Activated CD8-positive, alpha-beta memory T cell treated with anti-CD3 and anti-CD28 coated beads for 48 hours (primary cell): ENCODE results near the gene KIAA1958.
"Not testable (repeated sequence)": the region's sequence is repeated elsewhere in the genome, so short reads cannot be mapped to it uniquely, and the experiment has no call there.

ENCODE experiments used
- DNase-seq, 3 experiments: peaks; one replicate each; pipeline ENCODE4 v3.0.0-alpha.2; 2020; ENCODE audit warnings: low read depth in 2 of 3, low spot score in 2 of 3

The KIAA1958 gene

GRCh38 chr9:112655668-112656067, 169.0 kb downstream of the KIAA1958 start:
- DNase-seq = no peak

GRCh38 chr9:112659906-112660305, 173.3 kb downstream of the KIAA1958 start:
- no peak for DNase-seq

GRCh38 chr9:112663681-112664080, 177.1 kb downstream of the KIAA1958 start:
- no peak for DNase-seq

GRCh38 chr9:112664531-112664930, 177.9 kb downstream of the KIAA1958 start:
- DNase-seq = no peak

GRCh38 chr9:112665347-112665746, 178.7 kb downstream of the KIAA1958 start:
- DNase-seq = no peak

GRCh38 chr9:112669326-112669725, 182.7 kb downstream of the KIAA1958 start:
- no peak for DNase-seq

- no peak for DNase-seq
Observed at GRCh38 chr9:112670991-112671625, 184.5 kb downstream of the KIAA1958 start.

- DNase-seq = not testable (repeated sequence)
Observed at GRCh38 chr9:112673221-112673620, 186.6 kb downstream of the KIAA1958 start.

- no peak for DNase-seq
Observed at GRCh38 chr9:112677040-112677439, 190.4 kb downstream of the KIAA1958 start.

GRCh38 chr9:112680731-112681402, 194.2 kb downstream of the KIAA1958 start:
- no peak for DNase-seq

- no peak for DNase-seq
Observed at GRCh38 chr9:112689161-112689740, 202.6 kb downstream of the KIAA1958 start.

- DNase-seq = no peak
Observed at GRCh38 chr9:112694706-112695555, 208.3 kb downstream of the KIAA1958 start.

- DNase-seq = no peak
Observed at GRCh38 chr9:112696461-112696860, 209.8 kb downstream of the KIAA1958 start.

GRCh38 chr9:112699230-112699629, 212.6 kb downstream of the KIAA1958 start:
- DNase-seq = no peak

GRCh38 chr9:112700085-112700484, 213.5 kb downstream of the KIAA1958 start:
- no peak for DNase-seq

GRCh38 chr9:112703304-112703703, 216.7 kb downstream of the KIAA1958 start:
- DNase-seq = no peak

- no peak for DNase-seq
Observed at GRCh38 chr9:112705768-112706427, 219.3 kb downstream of the KIAA1958 start.

- DNase-seq = no peak
Observed at GRCh38 chr9:112711050-112711689, 224.5 kb downstream of the KIAA1958 start.

GRCh38 chr9:112712678-112713077, 226.1 kb downstream of the KIAA1958 start:
- DNase-seq = no peak

- DNase-seq = peak; percentile 80 to 97 (median 91)
Observed at GRCh38 chr9:112717661-112718331, 231.2 kb downstream of the KIAA1958 start, which contains the start of gene INIP. INIP (minus strand) TSS chr9:112718117; CDS start chr9:112716485, 1,632 bp downstream.
